Panc1 (cell line): ENCODE measurements around the gene TBX19. TPM values are rescaled to one million over a fixed set of nuclear protein-coding genes. Genes with fewer than 3 reads are reported as not detected.

Experiments
- ATAC-seq: fragments of 200-7000 bp; cut with Tn5 transposase; 2 replicates; pipeline ENCODE4 v1.9.1; 2020; ENCODE audit warnings: mild to moderate bottlenecking, moderate library complexity
- BruUV-seq: library from RNA; stranded (reverse); fragments of 400-500 nt; replicated peaks from 2 replicates; lab custom pipeline; 2021; lab: Mats Ljungman, UMichigan
- CTCF ChIA-PET: fragments of 300-600 bp; sonication (Branson Sonifier 250); formaldehyde crosslinking; loops from one replicate; lab custom pipeline; 2022; ENCODE audit warnings: antibody characterized with exemption; lab: Charles Lee
- POLR2A ChIA-PET: fragments of 300-600 bp; sonication (Branson Sonifier 250); formaldehyde crosslinking; loops from one replicate; lab custom pipeline; 2022; ENCODE audit warnings: antibody characterized with exemption; lab: Charles Lee
- DNase-seq: peaks from one replicate; pipeline ENCODE4 v3.0.0-alpha.2; 2010; ENCODE audit warnings: low read depth, low spot score
- H3K27ac ChIP-seq: 2 replicates; pipeline ENCODE4 v1.5.1; 2011; ENCODE audit warnings: mild to moderate bottlenecking, low read length, inconsistent platforms
- H3K27me3 ChIP-seq: fragments of 200-500 bp; sonication (Bioruptor generic); 2 replicates; pipeline ENCODE4 v1.6.0; 2014; ENCODE audit warnings: low read length, inconsistent platforms; ENCODE audit not compliant: control insufficient read depth, insufficient read depth
- H3K36me3 ChIP-seq: fragments of 200-500 bp; sonication (Bioruptor generic); 2 replicates; pipeline ENCODE4 v1.5.1; 2014; ENCODE audit warnings: inconsistent platforms, mild to moderate bottlenecking, low read length, moderate library complexity; ENCODE audit not compliant: control insufficient read depth, insufficient read depth
- H3K4me1 ChIP-seq: 2 replicates; pipeline ENCODE4 v1.5.1; 2011; ENCODE audit warnings: inconsistent platforms, mild to moderate bottlenecking, low read length, moderate library complexity; ENCODE audit not compliant: control insufficient read depth, insufficient read depth
- H3K4me3 ChIP-seq, 2 experiments: 2 replicates each; pipeline ENCODE4 v1.5.1; 2011 to 2012; ENCODE audit warnings: low read depth in 2 of 2, low read length in 2 of 2, mild to moderate bottlenecking in 2 of 2, inconsistent platforms in 1 of 2, moderate library complexity in 1 of 2
- H3K9me3 ChIP-seq: fragments of 200-500 bp; sonication (Bioruptor generic); 2 replicates; pipeline ENCODE4 v1.5.1; 2014; ENCODE audit warnings: low read depth, mild to moderate bottlenecking, inconsistent platforms, low read length, moderate library complexity; ENCODE audit not compliant: control insufficient read depth, insufficient read depth
- POLR2AphosphoS5 ChIP-seq: IDR thresholded peaks from 2 replicates; pipeline ENCODE4 v1.6.1; 2012; ENCODE audit warnings: mild to moderate bottlenecking, low read depth, low read length, moderate library complexity
- SIN3A ChIP-seq: IDR thresholded peaks from 2 replicates; pipeline ENCODE4 v1.6.1; 2012; ENCODE audit warnings: low read depth, mild to moderate bottlenecking, low read length, moderate library complexity, borderline replicate concordance; ENCODE audit not compliant: insufficient read depth
- TCF7L2 ChIP-seq: IDR thresholded peaks from 2 replicates; pipeline ENCODE4 v1.6.1; 2011; ENCODE audit warnings: mild to moderate bottlenecking, low read depth, low read length, inconsistent platforms
- in situ Hi-C: cut with HindIII; loops from 2 replicates; pipeline ENCODE4 v1.10.0; 2016; ENCODE audit warnings: low sequenced_read_pairs, low pct_unique_long_range_greater_than_20kb
- intact Hi-C: fragments of 100-400 bp; cut with micrococcal nuclease; formaldehyde crosslinking; loops from one replicate; pipeline ENCODE4 v1.10.0; 2022; ENCODE audit not compliant: unreplicated experiment
- total RNA-seq: library from RNA; stranded (reverse); gene quantifications from one replicate; pipeline ENCODE4 v1.2.1, GENCODE V29; 2021; ENCODE audit not compliant: unreplicated experiment
- TF ChIP-seq, protein P1 (sequence below): fragments of 450-650 bp; IDR thresholded peaks from 2 replicates; pipeline ENCODE4 v1.5.1; 2017; ENCODE audit warnings: mild to moderate bottlenecking
- TF ChIP-seq, protein P2 (sequence below), 2 experiments: IDR thresholded peaks; 2 replicates each; pipeline ENCODE4 v1.6.1; 2011 to 2012; ENCODE audit warnings: low read depth in 2 of 2, control low read depth in 1 of 2, low read length in 1 of 2, mild to moderate bottlenecking in 1 of 2, moderate library complexity in 1 of 2; ENCODE audit not compliant: insufficient read depth in 1 of 2

Gene TBX19
- total RNA-seq, 1 experiment from 2014 or later, result 2.2 TPM

DNA sequence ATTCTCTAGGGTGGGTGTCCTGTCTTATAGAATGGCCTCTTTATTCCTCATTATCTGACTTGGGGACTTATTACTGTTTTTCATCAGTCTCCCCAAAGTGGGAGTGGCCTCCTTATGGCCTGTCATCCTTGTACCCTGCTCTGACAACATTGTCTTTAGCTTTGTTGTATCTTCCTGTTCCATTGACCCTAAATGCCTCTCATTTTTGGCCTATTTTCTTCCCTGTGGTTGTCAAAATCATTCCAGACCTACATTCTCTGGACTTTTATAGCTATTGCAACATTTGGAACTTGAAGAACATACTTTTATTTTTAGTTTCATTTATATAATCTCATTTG lies 45.2 kb upstream of the TBX19 start:
- H3K36me3 ChIP-seq, result peaks cover 8% of the 10 kb centered on the region; the same call in 1 of the 2 replicates
- H3K27ac ChIP-seq, result no peak overlapping the region
- ChIA-PET CTCF (no interaction called here), POLR2A (no interaction called here)
- H3K4me3 ChIP-seq, result no peak overlapping the region
- intact Hi-C loops (no loop called here), in situ Hi-C loops (no loop called here)
- H3K9me3 ChIP-seq, result no peaks in the 10 kb centered on the region
- ATAC-seq (peak; percentile 23; the same call in 1 of the 2 replicates), DNase-seq (no peak)
- no peaks in the 10 kb centered on the region for H3K27me3 ChIP-seq
- TF ChIP-seq POLR2AphosphoS5, result no peak
- no peak for TF ChIP-seq SIN3A
- TF ChIP-seq, protein P1, sequence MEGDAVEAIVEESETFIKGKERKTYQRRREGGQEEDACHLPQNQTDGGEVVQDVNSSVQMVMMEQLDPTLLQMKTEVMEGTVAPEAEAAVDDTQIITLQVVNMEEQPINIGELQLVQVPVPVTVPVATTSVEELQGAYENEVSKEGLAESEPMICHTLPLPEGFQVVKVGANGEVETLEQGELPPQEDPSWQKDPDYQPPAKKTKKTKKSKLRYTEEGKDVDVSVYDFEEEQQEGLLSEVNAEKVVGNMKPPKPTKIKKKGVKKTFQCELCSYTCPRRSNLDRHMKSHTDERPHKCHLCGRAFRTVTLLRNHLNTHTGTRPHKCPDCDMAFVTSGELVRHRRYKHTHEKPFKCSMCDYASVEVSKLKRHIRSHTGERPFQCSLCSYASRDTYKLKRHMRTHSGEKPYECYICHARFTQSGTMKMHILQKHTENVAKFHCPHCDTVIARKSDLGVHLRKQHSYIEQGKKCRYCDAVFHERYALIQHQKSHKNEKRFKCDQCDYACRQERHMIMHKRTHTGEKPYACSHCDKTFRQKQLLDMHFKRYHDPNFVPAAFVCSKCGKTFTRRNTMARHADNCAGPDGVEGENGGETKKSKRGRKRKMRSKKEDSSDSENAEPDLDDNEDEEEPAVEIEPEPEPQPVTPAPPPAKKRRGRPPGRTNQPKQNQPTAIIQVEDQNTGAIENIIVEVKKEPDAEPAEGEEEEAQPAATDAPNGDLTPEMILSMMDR, result peak; percentile 30
- no peak for TF ChIP-seq TCF7L2
- H3K4me1 ChIP-seq, result no peaks in the 10 kb centered on the region
- no TSS peak for BruUV-seq

DNA sequence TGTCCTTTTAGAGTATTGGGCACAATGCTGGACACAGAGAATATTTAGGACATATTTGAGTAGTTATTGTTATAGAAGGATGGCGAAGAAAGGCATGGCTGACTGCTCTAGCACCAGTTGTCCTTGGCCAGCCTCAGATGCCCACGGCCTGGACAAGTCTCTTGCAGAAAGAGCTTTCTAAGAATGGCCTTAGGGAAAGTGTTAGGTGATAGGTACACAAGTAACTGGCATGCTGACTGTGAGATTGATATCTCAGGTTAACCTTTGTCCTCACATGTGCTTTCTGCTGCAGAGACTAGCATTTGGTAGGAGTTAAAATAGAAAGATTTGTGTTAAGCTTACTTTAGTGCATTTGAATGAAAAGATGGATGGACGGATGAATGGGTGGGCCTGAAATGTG lies 44.7 kb upstream of the TBX19 start:
- Histone ChIP-seq H3K27me3 (no peaks in the 10 kb centered on the region), H3K36me3 (peaks cover 8% of the 10 kb centered on the region; the same call in 1 of the 2 replicates), H3K4me3 (no peak overlapping the region), H3K9me3 (no peaks in the 10 kb centered on the region), H3K27ac (no peak overlapping the region), H3K4me1 (no peaks in the 10 kb centered on the region)
- DNase-seq, result no peak
- in situ Hi-C loops, result no loop called here
- ChIA-PET CTCF (no interaction called here), POLR2A (no interaction called here)
- intact Hi-C loops, result no loop called here
- TF ChIP-seq, protein P1, result no peak
- no peak for ATAC-seq
- BruUV-seq, result no TSS peak

DNA sequence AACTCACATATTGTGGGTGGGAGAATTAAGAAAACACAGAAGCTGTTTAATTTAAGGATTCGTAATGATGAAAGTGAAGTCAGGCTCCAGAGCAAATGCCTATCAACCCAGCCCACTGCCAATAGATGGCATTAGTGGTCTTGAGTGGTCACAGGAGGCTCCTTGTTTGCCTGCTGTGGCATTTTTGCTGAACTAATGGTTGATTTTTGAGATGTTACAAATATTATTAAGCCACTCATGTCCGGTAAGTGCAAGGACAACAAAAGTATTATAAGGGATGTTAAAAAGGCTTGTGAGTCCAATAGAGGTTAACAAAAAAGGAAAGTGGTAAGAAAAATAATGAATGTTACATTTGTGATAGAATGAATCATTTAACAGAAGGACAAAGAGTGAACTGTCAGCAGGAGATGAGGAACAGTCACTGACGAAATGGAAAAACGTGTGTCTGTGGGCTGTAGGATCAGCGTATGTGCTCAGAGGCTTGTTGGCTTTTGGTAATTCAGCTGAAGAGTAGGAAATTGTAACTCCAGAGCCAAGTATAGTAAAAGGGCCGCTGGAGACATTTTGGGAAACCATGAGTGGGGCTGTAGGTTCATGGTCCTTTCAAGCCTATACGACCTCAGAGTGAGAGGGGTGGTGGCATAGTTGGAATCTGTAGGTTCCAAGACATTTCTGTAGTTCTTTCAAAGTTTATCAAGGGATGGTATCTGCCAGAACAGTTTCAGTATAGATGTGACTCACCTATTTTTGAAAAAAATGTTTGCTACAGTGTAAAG lies 43.7 kb upstream of the TBX19 start:
- Histone ChIP-seq H3K4me3 (no peak overlapping the region), H3K27me3 (no peaks in the 10 kb centered on the region), H3K4me1 (no peaks in the 10 kb centered on the region), H3K27ac (no peak overlapping the region), H3K36me3 (peaks cover 8% of the 10 kb centered on the region; the same call in 1 of the 2 replicates), H3K9me3 (no peaks in the 10 kb centered on the region)
- intact Hi-C loops (no loop called here), in situ Hi-C loops (no loop called here)
- CTCF ChIA-PET, result interaction anchor here (0.7 kb wide), 1 partner anchor 106 kb away, joined by 6 read pairs; no protein-coding TSS in a partner anchor
- TSS peak; percentile 6 for BruUV-seq
- TF ChIP-seq, protein P2, sequence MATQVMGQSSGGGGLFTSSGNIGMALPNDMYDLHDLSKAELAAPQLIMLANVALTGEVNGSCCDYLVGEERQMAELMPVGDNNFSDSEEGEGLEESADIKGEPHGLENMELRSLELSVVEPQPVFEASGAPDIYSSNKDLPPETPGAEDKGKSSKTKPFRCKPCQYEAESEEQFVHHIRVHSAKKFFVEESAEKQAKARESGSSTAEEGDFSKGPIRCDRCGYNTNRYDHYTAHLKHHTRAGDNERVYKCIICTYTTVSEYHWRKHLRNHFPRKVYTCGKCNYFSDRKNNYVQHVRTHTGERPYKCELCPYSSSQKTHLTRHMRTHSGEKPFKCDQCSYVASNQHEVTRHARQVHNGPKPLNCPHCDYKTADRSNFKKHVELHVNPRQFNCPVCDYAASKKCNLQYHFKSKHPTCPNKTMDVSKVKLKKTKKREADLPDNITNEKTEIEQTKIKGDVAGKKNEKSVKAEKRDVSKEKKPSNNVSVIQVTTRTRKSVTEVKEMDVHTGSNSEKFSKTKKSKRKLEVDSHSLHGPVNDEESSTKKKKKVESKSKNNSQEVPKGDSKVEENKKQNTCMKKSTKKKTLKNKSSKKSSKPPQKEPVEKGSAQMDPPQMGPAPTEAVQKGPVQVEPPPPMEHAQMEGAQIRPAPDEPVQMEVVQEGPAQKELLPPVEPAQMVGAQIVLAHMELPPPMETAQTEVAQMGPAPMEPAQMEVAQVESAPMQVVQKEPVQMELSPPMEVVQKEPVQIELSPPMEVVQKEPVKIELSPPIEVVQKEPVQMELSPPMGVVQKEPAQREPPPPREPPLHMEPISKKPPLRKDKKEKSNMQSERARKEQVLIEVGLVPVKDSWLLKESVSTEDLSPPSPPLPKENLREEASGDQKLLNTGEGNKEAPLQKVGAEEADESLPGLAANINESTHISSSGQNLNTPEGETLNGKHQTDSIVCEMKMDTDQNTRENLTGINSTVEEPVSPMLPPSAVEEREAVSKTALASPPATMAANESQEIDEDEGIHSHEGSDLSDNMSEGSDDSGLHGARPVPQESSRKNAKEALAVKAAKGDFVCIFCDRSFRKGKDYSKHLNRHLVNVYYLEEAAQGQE (IDR thresholded peaks at IDR 0.05; ENCODE audit: insufficient read depth in 1 of 2, low read depth in 2 of 2, low read length in 1 of 2), result no peak
- TF ChIP-seq, protein P1, result no peak
- TF ChIP-seq POLR2AphosphoS5 (no peak), TCF7L2 (no peak), SIN3A (no peak)
- POLR2A ChIA-PET, result no interaction called here
- no peak for DNase-seq
- no peak for ATAC-seq
